Measurements from ENCODE around the gene RRM1. TPM values are rescaled to one million over a fixed set of nuclear protein-coding genes. Genes with fewer than 3 reads are reported as not detected.

Gene RRM1
- polyA plus RNA-seq, 1 experiment = 57.4 TPM

DNA sequence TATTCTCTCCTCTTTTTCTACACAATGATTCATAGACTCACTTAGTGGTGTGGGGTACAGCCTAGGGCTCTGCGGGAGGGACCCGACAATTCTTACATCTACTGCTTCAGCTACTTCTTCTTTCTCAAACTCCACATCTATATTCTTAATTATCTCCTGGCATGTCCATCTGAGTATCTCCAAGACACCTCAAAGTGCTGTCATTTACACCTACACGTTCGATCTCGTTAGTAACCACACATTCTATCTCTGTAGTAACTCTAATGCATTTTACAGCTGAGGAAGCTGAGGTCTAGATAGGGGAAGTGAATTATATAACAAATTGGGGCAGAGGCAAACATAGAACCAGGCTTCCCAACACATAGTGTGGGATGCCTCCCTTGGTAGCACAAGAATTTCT is 27.7 kb upstream of the RRM1 start:
- POLR2A ChIA-PET = no interaction called here
- DNase-seq (ENCODE audit: low read depth, low spot score) = no peak
- TF ChIP-seq, protein P1, sequence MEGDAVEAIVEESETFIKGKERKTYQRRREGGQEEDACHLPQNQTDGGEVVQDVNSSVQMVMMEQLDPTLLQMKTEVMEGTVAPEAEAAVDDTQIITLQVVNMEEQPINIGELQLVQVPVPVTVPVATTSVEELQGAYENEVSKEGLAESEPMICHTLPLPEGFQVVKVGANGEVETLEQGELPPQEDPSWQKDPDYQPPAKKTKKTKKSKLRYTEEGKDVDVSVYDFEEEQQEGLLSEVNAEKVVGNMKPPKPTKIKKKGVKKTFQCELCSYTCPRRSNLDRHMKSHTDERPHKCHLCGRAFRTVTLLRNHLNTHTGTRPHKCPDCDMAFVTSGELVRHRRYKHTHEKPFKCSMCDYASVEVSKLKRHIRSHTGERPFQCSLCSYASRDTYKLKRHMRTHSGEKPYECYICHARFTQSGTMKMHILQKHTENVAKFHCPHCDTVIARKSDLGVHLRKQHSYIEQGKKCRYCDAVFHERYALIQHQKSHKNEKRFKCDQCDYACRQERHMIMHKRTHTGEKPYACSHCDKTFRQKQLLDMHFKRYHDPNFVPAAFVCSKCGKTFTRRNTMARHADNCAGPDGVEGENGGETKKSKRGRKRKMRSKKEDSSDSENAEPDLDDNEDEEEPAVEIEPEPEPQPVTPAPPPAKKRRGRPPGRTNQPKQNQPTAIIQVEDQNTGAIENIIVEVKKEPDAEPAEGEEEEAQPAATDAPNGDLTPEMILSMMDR (IDR thresholded peaks at IDR 0.05; ENCODE audit: low read depth, low read length) = no peak
- H3K9me3 ChIP-seq (ENCODE audit: control insufficient read depth, insufficient read depth, low read length) = no peaks in the 10 kb centered on the region
- H3K27me3 ChIP-seq (ENCODE audit: control insufficient read depth, insufficient read depth, low read length) = no peaks in the 10 kb centered on the region
- CTCF ChIA-PET = interaction anchor here (1.0 to 20.7 kb wide), 2 partner anchors 202 to 218 kb away, joined by 3 to 1559 read pairs; partner anchors contain the start of genes RHOG and STIM1
- no peak overlapping the region for H3K27ac ChIP-seq (ENCODE audit: low read depth, low read length)
- no peak overlapping the region for H3K4me3 ChIP-seq (ENCODE audit: low read depth, low read length)

DNA sequence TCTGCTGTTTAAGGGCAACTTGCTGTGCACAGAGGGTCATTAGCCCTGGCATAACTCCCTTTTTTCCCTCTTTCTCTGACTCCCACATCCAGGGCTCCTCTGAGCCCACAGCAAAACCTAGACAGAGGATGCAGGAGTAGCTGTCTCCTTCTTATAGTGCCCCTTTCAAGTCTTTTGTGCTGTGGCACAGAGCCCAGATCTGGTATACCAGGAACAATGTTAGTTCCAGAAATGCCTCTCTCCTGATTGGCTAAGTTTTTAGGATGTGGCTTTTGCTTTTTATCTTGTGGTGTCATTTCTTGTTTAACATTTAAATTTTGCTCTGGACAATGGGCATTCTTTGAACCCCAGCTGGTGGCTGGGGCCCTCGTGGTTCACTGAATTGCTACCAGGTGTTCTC is 25.6 kb upstream of the RRM1 start:
- H3K9me3 ChIP-seq (ENCODE audit: control insufficient read depth, insufficient read depth, low read length) = no peaks in the 10 kb centered on the region
- no peaks in the 10 kb centered on the region for H3K27me3 ChIP-seq (ENCODE audit: control insufficient read depth, insufficient read depth, low read length)
- TF ChIP-seq, protein P1 (IDR thresholded peaks at IDR 0.05; ENCODE audit: low read depth, low read length) = no peak
- no peak overlapping the region for H3K27ac ChIP-seq (ENCODE audit: low read depth, low read length)
- ChIA-PET CTCF (interaction anchor here (20.7 kb wide), 1 partner anchor 220 kb away, joined by 1559 read pairs; the partner anchor contains the start of genes RHOG and STIM1), POLR2A (no interaction called here)
- DNase-seq (ENCODE audit: low read depth, low spot score) = no peak
- no peak overlapping the region for H3K4me3 ChIP-seq (ENCODE audit: low read depth, low read length)

DNA sequence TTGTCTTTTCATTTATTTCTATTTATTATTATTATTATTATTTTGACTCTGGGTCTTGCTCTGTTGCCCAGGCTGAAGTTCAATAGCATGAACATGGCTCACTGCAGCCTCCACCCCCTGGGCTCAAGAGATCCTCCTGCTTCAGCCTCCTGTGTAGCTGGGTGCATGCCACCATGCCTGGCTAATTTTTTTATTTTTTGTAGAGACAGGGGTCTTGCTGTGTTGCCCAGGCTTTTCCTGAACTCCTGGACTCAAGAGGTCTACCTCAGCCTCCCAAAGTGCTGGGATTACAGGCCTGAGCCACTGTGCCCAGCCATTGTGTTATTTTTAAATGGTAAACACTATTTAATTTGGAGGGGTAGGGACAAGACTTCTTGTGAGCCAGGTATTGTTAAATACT is 23.3 kb upstream of the RRM1 start:
- no peak overlapping the region for H3K4me3 ChIP-seq (ENCODE audit: low read depth, low read length)
- DNase-seq (ENCODE audit: low read depth, low spot score) = no peak
- no peaks in the 10 kb centered on the region for H3K27me3 ChIP-seq (ENCODE audit: control insufficient read depth, insufficient read depth, low read length)
- TF ChIP-seq, protein P1 (IDR thresholded peaks at IDR 0.05; ENCODE audit: low read depth, low read length) = no peak
- POLR2A ChIA-PET = interaction anchor here (1.0 to 2.1 kb wide), 2 partner anchors 216 to 230 kb away, joined by 6 to 9 read pairs; partner anchors contain the start of genes RHOG and STIM1
- H3K27ac ChIP-seq (ENCODE audit: low read depth, low read length) = no peak overlapping the region
- CTCF ChIA-PET = interaction anchor here (1.1 to 20.7 kb wide), 20 partner anchors 8 to 263 kb away, joined by 3 to 1559 read pairs (median 14); partner anchors contain the start of genes PGAP2, RHOG and STIM1
- H3K9me3 ChIP-seq (ENCODE audit: control insufficient read depth, insufficient read depth, low read length) = no peaks in the 10 kb centered on the region

DNA sequence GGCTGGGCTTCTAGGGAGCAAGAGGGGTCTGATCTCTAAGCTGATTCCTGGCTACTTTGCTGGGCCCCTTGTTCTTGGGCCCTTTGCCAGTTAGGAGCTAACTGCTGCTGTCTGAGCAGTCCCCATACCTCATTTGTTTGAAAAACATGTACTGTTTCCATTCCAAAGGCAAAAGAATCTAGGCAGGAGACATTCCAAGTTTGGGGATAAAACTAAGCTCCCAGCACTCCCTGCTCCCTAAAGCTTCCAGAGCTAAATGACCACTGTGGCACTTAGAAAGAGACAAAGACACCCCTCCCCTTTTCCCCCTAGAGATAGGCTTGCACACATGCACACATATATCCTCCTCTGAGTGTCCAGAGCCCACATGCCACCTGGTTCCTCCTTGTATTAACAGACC is 22.7 kb upstream of the RRM1 start:
- no peak for DNase-seq (ENCODE audit: low read depth, low spot score)
- H3K9me3 ChIP-seq (ENCODE audit: control insufficient read depth, insufficient read depth, low read length) = no peaks in the 10 kb centered on the region
- ChIA-PET POLR2A (interaction anchor here (1.0 to 2.1 kb wide), 3 partner anchors 217 to 231 kb away, joined by 6 to 10 read pairs (median 9); partner anchors contain the start of genes RHOG and STIM1), CTCF (interaction anchor here (0.5 to 20.7 kb wide), 42 partner anchors 8 to 317 kb away, joined by 3 to 1559 read pairs (median 9); partner anchors contain the start of genes PGAP2, RHOG and STIM1)
- peak overlapping the region; percentile 31 for H3K27ac ChIP-seq (ENCODE audit: low read depth, low read length)
- TF ChIP-seq, protein P1 (IDR thresholded peaks at IDR 0.05; ENCODE audit: low read depth, low read length) = no peak
- no peak overlapping the region for H3K4me3 ChIP-seq (ENCODE audit: low read depth, low read length)
- H3K27me3 ChIP-seq (ENCODE audit: control insufficient read depth, insufficient read depth, low read length) = no peaks in the 10 kb centered on the region

DNA sequence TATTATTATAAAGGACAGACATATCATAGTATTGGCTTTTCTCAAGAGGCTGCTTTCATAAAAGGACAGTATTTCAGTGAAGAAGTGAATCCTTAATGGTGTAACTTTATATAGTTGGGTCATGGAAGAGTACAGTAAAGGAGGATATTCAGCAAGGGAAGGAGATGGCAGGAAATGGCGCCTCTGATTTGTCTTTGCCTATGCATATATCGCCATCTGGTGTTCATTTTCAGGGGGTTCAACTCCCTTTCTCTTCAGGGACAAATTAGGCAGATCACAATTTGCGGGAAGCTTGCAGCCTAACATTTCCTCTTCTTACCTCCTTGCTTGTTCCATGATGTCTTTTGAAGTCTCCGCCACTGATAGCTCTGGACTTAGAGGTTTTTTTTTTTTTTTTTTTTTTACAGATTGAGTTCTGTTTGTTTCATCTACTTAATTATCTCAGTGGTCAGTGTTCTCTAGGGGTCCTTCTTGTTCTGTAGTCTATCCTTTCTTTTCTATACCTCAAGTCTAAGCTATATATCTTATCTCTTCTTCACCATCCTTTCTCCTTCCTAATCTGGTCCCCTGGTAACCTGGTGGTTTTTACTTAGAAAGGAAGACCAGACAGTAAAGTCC is 21.8 kb upstream of the RRM1 start:
- Histone ChIP-seq H3K9me3 (ENCODE audit: control insufficient read depth, insufficient read depth, low read length) (no peaks in the 10 kb centered on the region), H3K27me3 (ENCODE audit: control insufficient read depth, insufficient read depth, low read length) (no peaks in the 10 kb centered on the region), H3K27ac (ENCODE audit: low read depth, low read length) (no peak overlapping the region), H3K4me3 (ENCODE audit: low read depth, low read length) (no peak overlapping the region)
- ChIA-PET CTCF (interaction anchor here (0.5 to 20.7 kb wide), 82 partner anchors 9 to 613 kb away, joined by 3 to 1559 read pairs (median 5); partner anchors contain the start of genes PGAP2, RHOG and STIM1), POLR2A (interaction anchor here (1.9 to 2.1 kb wide), 2 partner anchors 218 to 223 kb away, joined by 9 to 10 read pairs; partner anchors contain the start of gene STIM1)
- peak; percentile 52 for DNase-seq (ENCODE audit: low read depth, low spot score)
- TF ChIP-seq, protein P1 (IDR thresholded peaks at IDR 0.05; ENCODE audit: low read depth, low read length) = peak; percentile 91

Data from AG04450 (cell line).